HG02588 (cell line): Measurements from ENCODE around the gene TMEM108.
"Not testable (repeated sequence)": the region's sequence is repeated elsewhere in the genome, so short reads cannot be mapped to it uniquely, and the experiment has no call there.

Experiments used
- ATAC-seq: cut with Tn5 transposase; IDR thresholded peaks from one replicate; pipeline ENCODE4 v1.9.1; 2021; ENCODE audit warnings: mild to moderate bottlenecking, moderate library complexity; ENCODE audit not compliant: unreplicated experiment

The TMEM108 gene

GRCh38 chr3:133038089-133038730 is at the start of gene TMEM108:
TSS of gene TMEM108 (plus strand) at chr3:133038391.
- ATAC-seq, result no peak

DNA sequence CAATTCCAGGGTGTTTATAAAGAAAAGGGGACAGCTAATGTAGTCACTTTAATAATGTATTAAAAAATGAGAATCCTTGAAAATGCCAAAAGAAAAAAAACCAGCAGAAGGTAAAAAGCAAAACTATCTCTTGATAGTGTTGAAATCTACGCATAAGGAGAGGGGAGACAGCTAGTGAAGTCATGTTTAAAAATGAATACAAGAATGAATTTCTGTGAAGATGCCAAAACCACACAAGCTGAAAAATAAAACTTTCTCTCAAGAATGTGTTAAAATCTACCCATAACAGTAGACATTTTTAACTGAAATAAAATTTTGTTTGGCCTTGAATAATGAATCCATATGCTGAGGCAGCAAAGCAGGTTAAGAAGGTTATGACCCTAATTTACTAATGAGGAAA is 42.2 kb upstream of the TMEM108 start:
- no peak for ATAC-seq

- ATAC-seq, result no peak
Observed at GRCh38 chr3:132997404-132998185, 40.6 kb upstream of the TMEM108 start.

DNA sequence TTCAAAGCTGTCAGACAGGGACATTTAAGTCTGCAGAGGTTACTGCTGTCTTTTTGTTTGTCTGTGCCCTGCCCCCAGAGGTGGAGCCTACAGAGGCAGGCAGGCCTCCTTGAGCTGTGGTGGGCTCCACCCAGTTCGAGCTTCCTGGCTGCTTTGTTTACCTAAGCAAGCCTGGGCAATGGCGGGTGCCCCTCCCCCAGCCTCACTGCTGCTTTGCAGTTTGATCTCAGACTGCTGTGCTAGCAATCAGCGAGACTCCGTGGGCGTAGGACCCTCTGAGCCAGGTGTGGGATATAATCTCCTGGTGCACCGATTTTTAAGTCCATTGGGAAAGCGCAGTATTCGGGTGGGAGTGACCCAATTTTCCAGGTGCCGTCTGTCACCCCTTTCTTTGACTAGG is 33.2 kb upstream of the TMEM108 start:
- ATAC-seq, result not testable (repeated sequence)

- ATAC-seq, result no peak
Observed at GRCh38 chr3:133007601-133008000, 30.6 kb upstream of the TMEM108 start.

DNA sequence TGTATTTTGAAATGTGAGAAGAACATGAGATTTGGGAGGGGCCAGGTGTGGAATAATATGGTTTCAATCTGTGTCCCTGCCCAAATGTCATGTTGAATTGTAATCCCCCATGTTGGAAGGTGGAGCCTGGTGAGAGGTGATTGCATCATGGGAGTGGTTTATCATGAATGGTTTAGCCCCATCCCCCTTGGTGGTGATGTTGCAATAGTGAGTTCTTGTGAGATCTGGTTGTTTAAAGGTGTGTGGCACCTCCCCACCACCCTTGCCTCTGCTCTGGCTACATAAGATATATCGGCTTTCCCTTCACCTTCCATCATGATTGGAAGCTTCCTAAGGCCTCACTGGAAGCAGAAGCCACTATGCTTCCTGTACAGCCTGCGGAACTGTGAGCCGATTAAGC is 23.9 kb upstream of the TMEM108 start:
- no peak for ATAC-seq

DNA sequence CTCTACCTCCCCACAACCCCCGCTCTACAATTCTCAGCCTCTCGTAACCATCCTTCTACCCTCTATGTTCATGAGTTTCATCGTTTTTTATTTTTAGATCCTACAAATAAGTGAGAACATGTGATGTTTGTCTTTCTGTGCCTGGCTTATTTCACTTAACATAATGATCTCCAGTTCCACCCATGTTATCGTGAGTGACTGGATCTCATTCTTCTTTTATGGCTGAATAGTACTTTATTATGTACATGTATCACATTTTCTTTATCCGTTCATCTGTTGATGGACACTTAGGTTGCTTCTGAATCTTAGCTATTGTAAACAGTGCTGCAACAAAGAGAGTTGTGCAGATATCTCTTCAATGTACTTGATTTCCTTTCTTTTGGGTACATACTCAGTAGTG is 22.6 kb upstream of the TMEM108 start:
- ATAC-seq, result not testable (repeated sequence)

GRCh38 chr3:133016838-133017309 is 21.3 kb upstream of the TMEM108 start:
- no peak for ATAC-seq

DNA sequence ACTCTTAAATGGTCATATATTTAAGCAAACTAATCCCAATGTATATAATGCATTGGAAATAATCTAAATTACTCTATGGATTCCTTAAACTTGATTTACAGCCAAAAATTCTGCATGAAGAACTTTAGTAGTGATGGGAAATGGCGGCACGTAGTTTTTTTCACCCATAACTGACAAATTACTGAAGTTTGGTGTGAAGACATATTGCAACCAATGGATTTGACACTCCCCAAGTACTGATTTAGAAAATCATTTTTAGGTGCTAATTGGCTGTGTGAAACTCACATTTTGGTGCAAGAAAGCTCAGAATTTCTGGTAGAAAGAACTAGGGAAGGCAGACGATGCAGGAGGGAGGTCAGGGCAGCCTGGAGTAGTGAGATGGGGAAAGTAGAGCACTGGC is 19.3 kb upstream of the TMEM108 start:
- no peak for ATAC-seq

GRCh38 chr3:133021206-133021605 is 17.0 kb upstream of the TMEM108 start:
- no peak for ATAC-seq

DNA sequence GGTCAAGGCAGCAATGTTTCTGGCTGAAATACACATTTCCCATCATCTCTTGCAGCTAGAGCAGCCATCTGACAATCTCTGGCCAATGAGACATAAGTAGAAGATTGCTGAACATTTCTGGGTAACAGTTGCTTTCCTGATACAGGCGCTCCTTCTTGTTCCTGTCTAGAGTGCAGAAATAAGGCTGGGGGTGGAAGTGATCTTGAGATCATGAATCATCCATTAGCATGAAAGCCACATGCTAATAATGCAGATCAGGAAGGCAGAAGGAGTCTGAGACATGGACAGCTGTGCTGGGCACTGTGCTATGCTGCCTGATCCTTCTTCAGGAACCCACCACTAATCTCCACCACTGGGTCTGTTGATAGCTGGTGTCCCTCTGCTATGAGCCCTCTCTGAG is 14.8 kb upstream of the TMEM108 start:
- ATAC-seq, result no peak

DNA sequence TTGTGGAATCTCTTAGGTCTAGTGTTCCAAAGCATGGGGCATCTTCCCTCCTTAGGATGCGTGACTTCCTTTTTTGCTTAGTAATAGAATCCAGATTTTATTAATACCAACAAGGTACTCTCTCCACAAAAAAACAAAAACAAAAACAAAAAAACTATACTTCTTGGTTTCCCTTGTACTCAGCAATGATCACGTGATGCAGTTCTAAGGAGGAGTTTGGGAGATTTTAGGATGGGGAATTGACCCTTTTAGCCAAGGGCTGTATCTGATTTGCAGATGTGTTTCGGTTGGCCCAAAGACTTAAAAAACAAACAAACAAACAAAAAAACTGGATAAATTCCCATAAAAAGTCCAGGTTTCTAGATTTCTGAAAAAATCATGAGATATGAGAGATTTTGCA is 12.6 kb upstream of the TMEM108 start:
- no peak for ATAC-seq

DNA sequence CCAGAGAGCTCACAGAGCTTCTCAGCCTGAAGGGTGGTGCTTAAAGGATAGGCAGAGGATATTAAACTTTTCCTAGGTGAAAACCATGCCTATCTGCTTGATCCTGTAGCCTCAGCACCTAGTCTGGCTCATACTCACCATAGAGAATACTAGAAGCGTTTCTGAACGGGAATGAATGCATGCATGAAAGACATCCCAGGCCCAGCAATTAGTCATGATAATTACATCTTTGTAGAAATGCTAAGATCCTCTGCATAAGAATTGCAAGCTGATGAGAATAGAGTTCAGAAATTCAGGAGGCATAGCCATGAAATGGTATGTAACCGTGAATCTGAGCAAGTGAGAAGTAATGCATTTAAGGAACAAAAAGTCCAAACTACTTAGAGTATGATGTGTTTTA is 5.9 kb upstream of the TMEM108 start:
- no peak for ATAC-seq

- ATAC-seq, result no peak
Observed at GRCh38 chr3:133037436-133037835, 755 bp upstream of the TMEM108 start.

- no peak for ATAC-seq
Observed at GRCh38 chr3:133038731-133039375, 662 bp downstream of the TMEM108 start.

- peak; percentile 60 for ATAC-seq
Observed at GRCh38 chr3:133040696-133041523, 2.7 kb downstream of the TMEM108 start.

- ATAC-seq, result no peak
Observed at GRCh38 chr3:133041524-133041829, 3.3 kb downstream of the TMEM108 start.

DNA sequence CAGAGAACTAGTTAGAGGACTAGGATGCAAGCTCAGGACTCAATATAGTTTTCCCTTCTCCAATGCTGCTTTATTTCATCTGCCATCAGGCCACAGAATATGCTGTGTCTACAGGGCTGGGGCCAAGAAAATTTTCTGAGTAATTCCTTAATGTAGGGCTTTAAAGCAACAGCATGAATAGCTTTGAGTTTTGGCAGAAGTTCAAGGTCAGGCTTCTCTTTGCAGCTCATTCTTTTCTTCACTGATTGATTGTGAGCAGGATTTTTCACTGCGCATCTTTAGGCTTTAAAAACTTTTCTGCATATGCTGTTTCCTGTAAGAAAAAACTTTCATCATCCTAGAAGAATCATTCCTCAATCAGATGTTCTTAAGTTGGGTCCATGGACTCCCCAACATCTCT is 4.6 kb downstream of the TMEM108 start:
- no peak for ATAC-seq

DNA sequence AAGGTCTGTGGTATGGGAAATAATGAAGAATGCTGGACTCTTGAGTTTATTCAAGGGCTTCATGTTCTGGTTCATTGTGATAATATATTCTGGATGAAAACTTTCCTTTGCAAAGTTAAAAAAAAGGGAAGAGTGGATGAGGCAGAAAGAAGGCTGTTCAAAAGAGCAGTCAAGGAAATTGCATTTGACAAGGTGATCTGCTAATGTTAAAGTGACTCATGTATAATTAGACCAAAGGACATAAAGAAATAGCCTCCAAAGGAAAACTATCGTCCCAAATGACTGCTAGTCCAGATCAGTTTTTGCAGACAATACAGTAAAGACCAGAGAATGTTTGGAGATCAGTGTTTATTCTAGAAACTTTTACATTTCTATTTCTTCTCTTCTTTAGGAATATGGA is 9.8 kb downstream of the TMEM108 start:
- ATAC-seq, result no peak

GRCh38 chr3:133049491-133049890 is 11.3 kb downstream of the TMEM108 start:
- no peak for ATAC-seq

DNA sequence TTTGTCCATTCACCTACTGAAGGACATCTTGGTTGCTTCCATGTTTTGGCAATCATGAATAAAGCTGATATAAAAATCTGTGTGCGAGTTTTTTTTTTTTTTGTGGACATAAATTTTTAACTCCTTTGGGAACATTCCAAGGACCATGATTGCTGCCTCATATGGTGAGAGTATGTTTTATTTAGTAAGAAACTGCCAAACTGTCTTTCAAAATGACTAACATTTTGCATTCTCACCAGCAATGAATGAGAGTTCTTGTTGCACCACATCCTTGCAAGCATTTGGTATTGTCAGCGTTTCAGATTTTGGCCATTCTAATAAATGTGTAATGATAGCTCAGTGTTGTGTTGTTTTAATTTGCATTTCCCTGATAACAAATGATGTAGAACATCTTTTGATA is 12.7 kb downstream of the TMEM108 start:
- ATAC-seq, result no peak
